Uterus (tissue), 2 donors: ENCODE results near the gene ALDH1L1.

Experiments used
- CTCF ChIP-seq, 4 experiments: fragments of 200-600 bp in 2 of 4; fragments of 450-650 bp in 2 of 4; sonication (generic) in 2 of 4; IDR thresholded peaks; one replicate each; pipeline ENCODE4 v1.5.1; 2016 to 2019; ENCODE audit warnings: antibody characterized with exemption in 4 of 4, mild to moderate bottlenecking in 2 of 4, moderate library complexity in 1 of 4
- POLR2A ChIP-seq, 2 donors: fragments of 450-650 bp; IDR thresholded peaks; one replicate each; pipeline ENCODE4 v1.6.1; 2016; ENCODE audit warnings: antibody characterized with exemption in 2 of 2, mild to moderate bottlenecking in 1 of 2, moderate library complexity in 1 of 2

- TF ChIP-seq CTCF (IDR thresholded peaks at IDR 0.05) (no peak), POLR2A (IDR thresholded peaks at IDR 0.05) (no peak)
Measured at GRCh38 chr3:126060613-126061145, 119.7 kb downstream of the ALDH1L1 start.
